Stimulated activated CD4-positive, alpha-beta T cell treated with anti-CD3 and anti-CD28 coated beads, Interleukin-1b, Interleukin-23, amount 100 ng/mL, for 24 hours (primary cell): ENCODE results near the gene DNAJC21.

Experiments used
- DNase-seq, 4 experiments: peaks; one replicate each; pipeline ENCODE4 v3.0.0-alpha.2; 2020; ENCODE audit warnings: low read depth in 4 of 4, low spot score in 1 of 4

The DNAJC21 gene

DNA sequence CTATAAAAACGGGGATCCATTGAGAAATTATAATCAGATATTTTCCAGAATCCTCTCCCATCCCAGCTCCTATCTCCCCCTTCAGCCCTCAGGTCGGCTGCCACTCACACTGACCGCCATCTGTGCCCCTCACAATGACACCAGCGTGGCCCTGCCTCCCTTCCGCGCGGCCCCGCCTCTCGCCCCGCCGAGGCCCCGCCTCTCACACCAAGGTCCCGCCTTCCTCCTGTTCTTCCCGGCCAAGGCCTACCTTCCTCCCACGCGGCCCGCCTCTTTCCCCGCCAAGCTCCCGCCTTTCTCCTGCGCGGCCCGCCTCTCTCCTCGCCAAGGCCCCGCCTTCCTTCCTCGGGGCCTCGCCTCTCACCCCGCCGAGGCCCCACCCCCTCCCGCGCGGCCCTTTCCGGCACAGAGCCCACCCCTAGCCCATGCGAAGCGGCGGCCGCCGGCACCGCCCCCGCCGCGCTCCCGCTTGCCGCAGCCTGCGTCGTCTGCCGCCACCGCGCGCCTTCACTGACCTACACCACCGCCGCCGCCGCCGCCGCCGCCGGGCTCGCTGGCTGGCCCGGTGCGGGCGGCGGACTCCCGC is at the start of gene DNAJC21:
TSS of gene DNAJC21 (plus strand) at position 426 of the 586 bp plus-strand sequence. CDS start 261 bp downstream, outside the sequence.
- peak; percentile 95 to 97 (median 96) for DNase-seq

GRCh38 chr5:34881246-34881645 is 48.1 kb upstream of the DNAJC21 start:
- no peak for DNase-seq

GRCh38 chr5:34886392-34887119 is 42.8 kb upstream of the DNAJC21 start:
- DNase-seq, result no peak

- no peak for DNase-seq
These were observed 40.0 kb upstream of the DNAJC21 start for GRCh38 chr5:34889394-34889793.

- DNase-seq, result no peak
These were observed 37.4 kb upstream of the DNAJC21 start for GRCh38 chr5:34891981-34892380.

DNA sequence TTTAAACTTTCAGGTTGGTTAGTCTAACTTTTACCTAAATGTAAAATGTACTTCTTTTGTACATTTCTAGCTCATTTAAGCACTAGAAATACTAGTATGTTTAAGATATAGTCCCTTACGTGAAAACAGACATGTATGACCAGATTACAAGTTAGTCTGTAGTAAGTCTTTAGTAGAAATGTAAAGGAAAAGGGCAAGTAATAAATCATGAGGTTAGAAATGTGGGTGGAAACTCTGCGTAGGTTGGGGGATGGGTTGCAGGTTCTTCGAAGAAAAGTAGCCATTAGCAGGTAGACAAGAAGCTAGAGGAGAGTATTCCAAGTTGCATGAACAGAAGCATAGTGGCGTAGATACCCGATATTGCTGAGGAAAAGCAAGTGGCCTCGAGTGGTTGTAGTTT is 36.9 kb upstream of the DNAJC21 start:
- DNase-seq, result no peak

DNA sequence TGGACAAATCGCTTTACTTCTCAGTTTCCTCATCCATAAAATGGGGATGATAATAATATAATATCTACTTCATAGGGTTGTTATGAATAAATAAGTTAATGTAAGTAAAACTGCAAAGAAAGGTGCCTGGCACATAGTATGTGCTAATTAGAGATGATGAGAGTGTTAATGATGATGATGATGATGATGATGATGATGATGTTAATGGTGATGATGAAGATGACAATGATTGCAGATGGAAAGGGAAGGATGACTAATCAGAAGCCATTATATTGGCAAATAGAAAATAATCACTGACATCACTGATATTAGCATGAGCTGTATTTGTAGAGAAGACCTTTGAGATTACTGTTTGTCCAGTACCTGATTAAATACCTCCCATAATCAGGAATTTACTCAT is 34.6 kb upstream of the DNAJC21 start:
- DNase-seq, result no peak

DNA sequence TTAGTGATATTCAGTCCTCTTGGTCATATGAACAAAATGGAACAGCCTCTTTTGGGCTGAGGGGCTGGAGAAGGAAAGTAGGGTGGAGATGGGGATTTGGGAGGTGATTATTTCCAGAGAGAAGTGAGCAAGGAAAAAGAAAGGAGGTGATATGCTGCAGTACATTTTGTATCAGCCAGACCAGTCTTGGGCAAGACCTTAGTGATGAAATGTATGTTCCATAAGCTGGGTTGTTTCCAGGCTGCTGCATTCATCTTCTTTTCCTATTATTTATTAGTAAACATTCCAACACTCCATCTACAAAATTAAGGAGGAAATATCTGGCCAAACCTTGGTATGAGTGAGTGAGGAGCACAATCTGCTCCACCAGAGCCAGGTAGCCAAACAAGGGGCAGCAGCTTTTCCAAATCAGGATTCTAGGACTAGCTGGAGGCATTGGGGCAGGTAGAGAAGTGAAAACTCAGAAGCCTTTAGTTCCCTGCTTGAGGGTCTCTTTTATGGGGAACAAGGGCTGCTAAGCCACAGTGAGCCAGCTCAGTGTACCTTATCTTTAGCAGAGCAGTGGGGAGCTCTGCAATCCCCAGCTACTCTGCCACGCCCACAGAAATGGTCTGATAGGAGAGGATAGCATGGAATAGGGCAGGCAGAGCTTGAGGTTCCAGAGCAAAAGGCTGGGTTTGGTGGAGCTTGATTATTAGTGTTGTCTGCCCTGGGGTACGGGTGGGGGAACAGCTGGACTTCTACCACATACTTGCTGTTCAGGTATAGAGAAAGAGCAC is 33.5 kb upstream of the DNAJC21 start:
- no peak for DNase-seq

DNA sequence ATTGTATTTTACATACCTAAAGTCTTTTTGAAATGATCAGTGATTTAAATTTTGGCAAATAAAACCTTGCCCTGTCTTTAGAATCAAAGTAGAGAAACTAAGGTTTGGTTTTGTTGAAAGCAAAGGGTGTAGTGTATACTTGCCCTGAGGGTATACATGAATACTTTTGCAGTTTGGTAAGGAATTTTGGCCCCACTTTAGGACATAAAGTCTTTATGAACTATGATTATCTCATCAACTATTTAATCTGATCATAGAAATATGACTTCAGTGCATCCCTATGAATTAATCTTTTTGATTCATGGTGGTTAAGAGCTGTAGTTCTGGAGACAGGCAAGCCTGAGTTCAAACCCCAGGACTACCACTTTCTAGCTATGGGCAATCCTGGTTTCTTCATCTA is 31.7 kb upstream of the DNAJC21 start:
- no peak for DNase-seq

- DNase-seq, result peak in 3 of 4 experiments; percentile 32 to 34 (median 34)
These were observed 31.0 kb upstream of the DNAJC21 start for GRCh38 chr5:34898258-34898895.

DNA sequence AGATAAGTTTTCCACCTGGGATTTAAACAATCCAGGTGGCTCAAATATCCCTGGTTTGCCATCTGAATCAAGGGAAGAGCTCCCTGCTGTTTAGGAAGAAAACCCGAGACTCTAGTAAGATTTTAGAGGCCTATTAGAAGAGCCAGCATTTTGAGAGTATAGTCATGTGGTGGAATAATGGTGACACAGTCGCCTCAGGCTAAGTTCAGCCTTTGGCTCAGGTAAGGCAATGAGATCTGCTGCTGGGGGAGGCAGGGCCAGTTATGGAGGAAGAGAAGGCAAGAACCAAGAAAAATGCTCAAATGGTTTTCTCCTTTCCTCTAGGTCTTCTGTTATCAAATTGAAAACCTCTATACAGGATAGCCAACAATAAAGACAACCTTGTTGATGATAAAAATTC is 30.3 kb upstream of the DNAJC21 start:
- no peak for DNase-seq

DNA sequence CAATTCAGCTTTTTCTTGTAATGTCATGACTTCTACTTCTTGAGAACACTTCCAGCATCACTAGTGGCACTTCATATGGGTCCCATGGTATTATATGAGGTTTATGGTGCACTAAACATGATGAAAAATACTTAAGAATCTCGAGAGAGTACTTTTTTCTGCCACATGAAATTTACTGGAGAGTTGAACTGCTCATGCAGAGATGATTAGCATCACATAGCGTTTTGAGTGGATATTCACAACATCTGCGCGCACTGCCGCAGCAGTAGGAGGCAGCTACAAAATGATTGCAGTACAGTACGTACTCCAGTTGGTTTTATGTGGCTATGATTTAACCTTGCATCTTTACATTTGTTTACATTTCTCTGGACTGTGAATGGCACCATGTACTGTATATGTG is 28.7 kb upstream of the DNAJC21 start:
- no peak for DNase-seq

GRCh38 chr5:34903260-34903659 is 26.1 kb upstream of the DNAJC21 start:
- no peak for DNase-seq

GRCh38 chr5:34905564-34905963 is 23.8 kb upstream of the DNAJC21 start:
- DNase-seq, result no peak

DNA sequence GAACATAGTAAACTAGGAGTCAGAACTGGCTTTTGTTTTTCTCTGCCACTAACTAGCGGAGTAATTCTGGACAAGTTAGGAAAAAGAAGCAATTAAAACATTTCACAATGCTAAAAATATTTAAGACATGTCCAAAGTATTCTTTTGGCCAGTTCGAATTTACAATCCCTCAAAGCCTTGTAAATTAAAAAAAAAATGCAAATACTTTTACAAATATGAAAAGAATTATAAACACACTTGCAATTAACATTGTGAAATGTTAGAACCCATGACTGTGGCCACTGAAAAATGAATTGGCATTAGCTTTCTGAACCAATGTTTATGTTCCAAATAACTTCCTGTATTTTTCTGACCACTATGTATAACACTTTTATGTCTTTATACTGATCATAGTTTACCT is 16.3 kb upstream of the DNAJC21 start:
- DNase-seq, result no peak

- peak in 1 of 4 experiments; percentile 10 for DNase-seq
These were observed 14.7 kb upstream of the DNAJC21 start for GRCh38 chr5:34914671-34915138.

GRCh38 chr5:34915139-34915855 is 14.1 kb upstream of the DNAJC21 start, which contains the start of the genes BRIX1 and RAD1:
Gene BRIX1 (plus strand): TSS chr5:34915711. CDS start chr5:34915739, 28 bp downstream.
Gene RAD1 (minus strand): TSS chr5:34915504. CDS start chr5:34914892, 612 bp downstream.
- DNase-seq, result peak; percentile 80 to 92 (median 86)

GRCh38 chr5:34915856-34916192 is 13.5 kb upstream of the DNAJC21 start:
- no peak for DNase-seq

DNA sequence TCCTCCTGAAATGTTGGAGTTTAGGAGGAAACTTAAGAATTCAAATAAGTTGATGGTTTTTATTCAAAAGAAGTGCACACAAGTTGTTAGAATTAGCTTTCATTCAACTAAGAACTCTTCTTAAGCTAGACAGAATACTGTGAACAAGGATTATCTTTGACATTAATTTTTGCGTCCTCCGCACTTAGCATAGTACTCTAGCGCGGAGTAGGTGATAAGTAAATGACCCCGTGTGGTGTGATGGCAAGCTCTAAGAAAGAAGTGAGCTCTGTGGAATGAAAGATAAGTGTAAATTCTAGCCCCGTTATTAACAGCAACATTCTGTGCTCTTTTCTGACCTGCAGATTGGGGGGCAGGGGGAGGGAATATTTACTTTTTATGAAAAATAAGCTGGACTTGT is 12.8 kb upstream of the DNAJC21 start:
- no peak for DNase-seq

DNA sequence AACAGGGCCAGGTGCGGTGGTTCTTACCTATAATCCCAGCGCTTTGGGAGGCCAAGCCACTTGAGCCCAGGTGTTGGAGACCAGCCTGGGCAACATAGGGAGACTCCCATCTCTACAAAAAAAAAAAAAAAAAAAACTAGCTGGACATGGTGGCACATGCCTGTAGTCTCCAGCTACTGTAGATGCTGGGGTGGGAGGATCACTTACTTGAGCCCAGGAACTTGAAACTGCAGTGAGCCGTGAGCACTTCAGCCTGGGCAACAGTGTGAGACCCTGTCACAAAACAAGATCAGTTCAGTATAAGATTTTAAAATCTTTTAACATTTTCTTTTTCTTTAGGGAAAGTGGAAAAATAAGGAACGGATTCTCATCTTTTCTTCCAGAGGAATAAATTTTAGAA is 11.3 kb upstream of the DNAJC21 start:
- no peak for DNase-seq

GRCh38 chr5:34919077-34919476 is 10.3 kb upstream of the DNAJC21 start:
- DNase-seq, result no peak
